AG04450 (cell line): ENCODE measurements around the gene SLC44A1. TPM values are rescaled to one million over a fixed set of nuclear protein-coding genes. Genes with fewer than 3 reads are reported as not detected.
"Not testable (repeated sequence)": the region's sequence is repeated elsewhere in the genome, so short reads cannot be mapped to it uniquely, and the experiment has no call there.

Experiments
- CTCF ChIA-PET: fragments of 300-600, 350-600 bp; formaldehyde crosslinking; extraction: SDS; loops from one replicate; lab custom pipeline; 2022; ENCODE audit warnings: antibody characterized with exemption, inconsistent platforms; lab: Charles Lee
- POLR2A ChIA-PET: fragments of 350-600 bp; formaldehyde crosslinking; extraction: SDS; loops from one replicate; lab custom pipeline; 2021; ENCODE audit warnings: antibody characterized with exemption, inconsistent platforms; lab: Yijun Ruan, JAX
- DNase-seq: peaks from one replicate; pipeline ENCODE4 v3.0.0-alpha.2; 2011; ENCODE audit warnings: low read depth, low spot score
- H3K27ac ChIP-seq: one replicate; pipeline ENCODE4 v1.5.1; 2012; ENCODE audit warnings: low read depth, low read length, control low read depth
- H3K27me3 ChIP-seq: one replicate; pipeline ENCODE4 v1.6.0; 2012; ENCODE audit warnings: low read length; ENCODE audit not compliant: control insufficient read depth, insufficient read depth
- H3K4me3 ChIP-seq: 2 replicates; pipeline ENCODE4 v1.5.1; 2011; ENCODE audit warnings: mild to moderate bottlenecking, low read depth, low read length, control low read depth
- H3K9me3 ChIP-seq: 2 replicates; pipeline ENCODE4 v1.5.1; 2012; ENCODE audit warnings: low read length; ENCODE audit not compliant: control insufficient read depth, insufficient read depth
- polyA plus RNA-seq: library from polyadenylated mRNA; depleted of rRNA; stranded (reverse); fragments of >200 nt; gene quantifications from 2 replicates; pipeline ENCODE4 v1.2.3, GENCODE V29; 2011
- TF ChIP-seq, protein P1 (sequence below): IDR thresholded peaks from 2 replicates; pipeline ENCODE4 v1.5.1; 2011; ENCODE audit warnings: low read depth, low read length, control low read depth, inconsistent platforms

The SLC44A1 gene
- polyA plus RNA-seq, 1 experiment = 15.6 TPM

DNA sequence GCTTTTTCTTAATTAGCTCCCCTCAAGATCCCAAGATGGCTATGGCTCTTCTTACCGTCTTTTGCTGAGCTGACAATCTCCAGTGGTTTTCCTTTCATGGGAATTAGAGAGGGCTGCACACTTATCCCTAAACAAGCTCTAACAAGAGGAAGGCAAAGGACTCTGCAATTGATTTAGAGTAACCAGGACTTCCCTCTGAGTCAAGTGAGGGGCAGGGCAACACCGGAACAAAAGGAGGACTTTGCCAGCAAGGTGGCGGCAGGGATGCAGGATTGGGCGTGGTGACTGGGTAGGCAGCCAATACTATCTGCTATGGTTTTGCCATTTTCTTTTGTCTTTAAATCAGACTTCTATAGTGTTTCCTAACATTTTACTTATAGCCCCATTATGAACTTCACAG lies 9.8 kb downstream of the SLC44A1 start:
- ChIA-PET POLR2A (no interaction called here), CTCF (interaction anchor here (0.5 to 1.0 kb wide), 2 partner anchors 95 to 284 kb away, joined by 3 to 9 read pairs; no protein-coding TSS in a partner anchor)
- TF ChIP-seq, protein P1, sequence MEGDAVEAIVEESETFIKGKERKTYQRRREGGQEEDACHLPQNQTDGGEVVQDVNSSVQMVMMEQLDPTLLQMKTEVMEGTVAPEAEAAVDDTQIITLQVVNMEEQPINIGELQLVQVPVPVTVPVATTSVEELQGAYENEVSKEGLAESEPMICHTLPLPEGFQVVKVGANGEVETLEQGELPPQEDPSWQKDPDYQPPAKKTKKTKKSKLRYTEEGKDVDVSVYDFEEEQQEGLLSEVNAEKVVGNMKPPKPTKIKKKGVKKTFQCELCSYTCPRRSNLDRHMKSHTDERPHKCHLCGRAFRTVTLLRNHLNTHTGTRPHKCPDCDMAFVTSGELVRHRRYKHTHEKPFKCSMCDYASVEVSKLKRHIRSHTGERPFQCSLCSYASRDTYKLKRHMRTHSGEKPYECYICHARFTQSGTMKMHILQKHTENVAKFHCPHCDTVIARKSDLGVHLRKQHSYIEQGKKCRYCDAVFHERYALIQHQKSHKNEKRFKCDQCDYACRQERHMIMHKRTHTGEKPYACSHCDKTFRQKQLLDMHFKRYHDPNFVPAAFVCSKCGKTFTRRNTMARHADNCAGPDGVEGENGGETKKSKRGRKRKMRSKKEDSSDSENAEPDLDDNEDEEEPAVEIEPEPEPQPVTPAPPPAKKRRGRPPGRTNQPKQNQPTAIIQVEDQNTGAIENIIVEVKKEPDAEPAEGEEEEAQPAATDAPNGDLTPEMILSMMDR = no peak
- Histone ChIP-seq H3K27me3 (no peaks in the 10 kb centered on the region), H3K27ac (no peak overlapping the region), H3K9me3 (no peaks in the 10 kb centered on the region), H3K4me3 (no peak overlapping the region)
- DNase-seq = no peak

DNA sequence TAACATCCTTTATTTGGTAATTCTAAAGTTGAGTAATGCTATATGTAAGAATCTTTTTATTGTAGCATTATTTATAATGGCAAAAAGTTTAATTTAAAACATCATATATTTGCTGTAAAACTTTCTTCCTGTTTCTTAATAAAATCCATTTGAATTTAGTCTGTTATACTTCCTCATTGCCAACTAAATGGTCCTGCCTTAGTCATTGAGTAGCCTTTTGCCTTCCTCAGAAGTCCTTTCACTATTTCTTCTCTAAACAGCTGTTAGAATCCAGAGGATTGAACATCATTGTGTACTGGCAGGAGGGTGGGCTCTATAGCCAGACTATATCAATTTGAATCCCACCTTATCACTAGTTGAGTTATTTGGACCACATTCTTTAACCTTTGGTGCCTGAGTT lies 11.0 kb downstream of the SLC44A1 start:
- H3K4me3 ChIP-seq = no peak overlapping the region
- H3K27me3 ChIP-seq = no peaks in the 10 kb centered on the region
- no peak for DNase-seq
- TF ChIP-seq, protein P1 = no peak
- H3K9me3 ChIP-seq = no peaks in the 10 kb centered on the region
- ChIA-PET CTCF (interaction anchor here (0.6 kb wide), 1 partner anchor 43 kb away, joined by 3 read pairs; no protein-coding TSS in a partner anchor), POLR2A (interaction anchor here (1.7 kb wide), 1 partner anchor 11 kb away, joined by 5 read pairs; the partner anchor contains the start of gene SLC44A1)
- no peak overlapping the region for H3K27ac ChIP-seq

GRCh38 chr9:105256569-105256968 lies 12.1 kb downstream of the SLC44A1 start:
- POLR2A ChIA-PET = interaction anchor here (1.7 kb wide), 1 partner anchor 12 kb away, joined by 5 read pairs; the partner anchor contains the start of gene SLC44A1
- DNase-seq, H3K27ac ChIP-seq, H3K4me3 ChIP-seq, H3K27me3 ChIP-seq, H3K9me3 ChIP-seq, CTCF ChIA-PET: not testable (repeated sequence)

- no peak for DNase-seq
- H3K27me3 ChIP-seq = no peaks in the 10 kb centered on the region
- no peaks in the 10 kb centered on the region for H3K9me3 ChIP-seq
- POLR2A ChIA-PET = no interaction called here
- CTCF ChIA-PET = no interaction called here
- TF ChIP-seq, protein P1 = no peak
- no peak overlapping the region for H3K27ac ChIP-seq
- H3K4me3 ChIP-seq = no peak overlapping the region
Measured at GRCh38 chr9:105257809-105258208, 13.4 kb downstream of the SLC44A1 start.

GRCh38 chr9:105258225-105258737 lies 13.8 kb downstream of the SLC44A1 start:
- no peak overlapping the region for H3K4me3 ChIP-seq
- no peaks in the 10 kb centered on the region for H3K9me3 ChIP-seq
- H3K27me3 ChIP-seq = no peaks in the 10 kb centered on the region
- CTCF ChIA-PET = no interaction called here
- POLR2A ChIA-PET = no interaction called here
- no peak overlapping the region for H3K27ac ChIP-seq
- DNase-seq = no peak
- TF ChIP-seq, protein P1 = no peak
